AG10803 (cell line): ENCODE data around the gene CCDC91.
A peak's percentile ranks its signal among the peaks of the same experiment; 100 is the strongest.

Source experiments
- DNase-seq: peaks from one replicate; pipeline ENCODE4 v3.0.0; 2010; ENCODE audit warnings: low read depth
- H3K4me3 ChIP-seq: 2 replicates; pipeline ENCODE4 v1.5.1; 2011; ENCODE audit warnings: mild to moderate bottlenecking, low read length, control low read depth
- TF ChIP-seq, protein P1 (sequence below): conservative IDR thresholded peaks from 2 replicates; pipeline ENCODE4 v1.5.1; 2011; ENCODE audit warnings: mild to moderate bottlenecking, low read length, control low read depth, inconsistent platforms

Gene CCDC91

DNA sequence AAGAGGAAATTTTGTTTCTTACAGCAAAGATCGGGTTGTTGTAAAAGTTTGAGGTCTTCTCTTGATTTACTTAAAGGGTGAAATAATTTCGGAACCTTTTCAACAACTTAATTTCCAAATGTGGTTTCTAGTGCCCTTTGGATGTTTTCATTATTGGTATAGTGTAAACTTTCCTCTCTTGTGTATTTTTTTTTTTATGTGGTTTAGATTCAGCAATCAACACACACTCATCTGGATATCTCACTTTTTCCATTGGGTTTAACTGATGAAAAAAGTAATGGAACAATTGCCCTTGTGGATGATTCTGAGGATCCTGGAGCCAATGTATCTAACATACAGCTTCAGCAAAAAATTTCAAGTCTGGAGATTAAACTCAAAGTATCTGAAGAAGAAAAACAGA is 116.3 kb downstream of the CCDC91 start:
- TF ChIP-seq, protein P1, sequence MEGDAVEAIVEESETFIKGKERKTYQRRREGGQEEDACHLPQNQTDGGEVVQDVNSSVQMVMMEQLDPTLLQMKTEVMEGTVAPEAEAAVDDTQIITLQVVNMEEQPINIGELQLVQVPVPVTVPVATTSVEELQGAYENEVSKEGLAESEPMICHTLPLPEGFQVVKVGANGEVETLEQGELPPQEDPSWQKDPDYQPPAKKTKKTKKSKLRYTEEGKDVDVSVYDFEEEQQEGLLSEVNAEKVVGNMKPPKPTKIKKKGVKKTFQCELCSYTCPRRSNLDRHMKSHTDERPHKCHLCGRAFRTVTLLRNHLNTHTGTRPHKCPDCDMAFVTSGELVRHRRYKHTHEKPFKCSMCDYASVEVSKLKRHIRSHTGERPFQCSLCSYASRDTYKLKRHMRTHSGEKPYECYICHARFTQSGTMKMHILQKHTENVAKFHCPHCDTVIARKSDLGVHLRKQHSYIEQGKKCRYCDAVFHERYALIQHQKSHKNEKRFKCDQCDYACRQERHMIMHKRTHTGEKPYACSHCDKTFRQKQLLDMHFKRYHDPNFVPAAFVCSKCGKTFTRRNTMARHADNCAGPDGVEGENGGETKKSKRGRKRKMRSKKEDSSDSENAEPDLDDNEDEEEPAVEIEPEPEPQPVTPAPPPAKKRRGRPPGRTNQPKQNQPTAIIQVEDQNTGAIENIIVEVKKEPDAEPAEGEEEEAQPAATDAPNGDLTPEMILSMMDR = no peak
- DNase-seq = no peak
- no peak overlapping the region for H3K4me3 ChIP-seq

DNA sequence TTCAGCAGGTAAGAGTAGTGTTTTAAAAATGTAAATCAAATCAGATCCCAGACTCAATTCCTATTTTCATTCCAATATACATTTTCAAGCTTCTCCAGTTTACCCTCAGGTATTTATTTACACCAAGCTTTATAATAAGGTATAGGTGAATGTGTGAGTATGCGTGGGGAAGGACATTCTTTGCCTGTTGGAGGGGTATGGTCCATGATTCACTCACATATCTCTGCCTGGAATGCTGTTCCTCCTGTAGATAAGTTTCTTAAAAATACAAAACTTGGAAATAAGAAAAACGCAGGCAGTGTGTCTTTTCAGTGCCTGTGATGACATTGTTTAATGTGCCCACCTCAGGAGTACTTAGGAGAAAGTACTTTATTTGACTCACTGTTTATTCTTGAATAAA is 118.6 kb downstream of the CCDC91 start:
- no peak for DNase-seq
- TF ChIP-seq, protein P1 = no peak
- no peak overlapping the region for H3K4me3 ChIP-seq

DNA sequence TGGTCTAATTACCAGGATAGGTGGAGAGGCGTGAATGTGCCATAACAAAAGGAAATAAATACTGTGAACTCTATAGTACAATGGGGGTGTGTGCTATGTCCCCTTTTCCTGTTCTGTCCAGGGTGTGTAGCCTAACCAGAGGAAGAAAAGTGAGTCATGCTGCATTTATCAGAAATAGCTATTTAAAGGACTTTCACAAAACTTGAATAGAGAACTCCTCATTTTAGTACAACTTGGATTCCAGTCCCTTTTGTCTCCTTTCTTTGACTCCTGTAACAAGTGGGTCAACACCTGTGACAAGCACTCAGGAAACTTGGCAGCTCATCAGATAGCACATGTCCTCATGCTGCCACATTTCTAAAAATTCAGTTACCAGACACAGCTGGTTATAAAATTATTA is 123.4 kb downstream of the CCDC91 start:
- no peak overlapping the region for H3K4me3 ChIP-seq
- DNase-seq = peak; percentile 9
- TF ChIP-seq, protein P1 = no peak

DNA sequence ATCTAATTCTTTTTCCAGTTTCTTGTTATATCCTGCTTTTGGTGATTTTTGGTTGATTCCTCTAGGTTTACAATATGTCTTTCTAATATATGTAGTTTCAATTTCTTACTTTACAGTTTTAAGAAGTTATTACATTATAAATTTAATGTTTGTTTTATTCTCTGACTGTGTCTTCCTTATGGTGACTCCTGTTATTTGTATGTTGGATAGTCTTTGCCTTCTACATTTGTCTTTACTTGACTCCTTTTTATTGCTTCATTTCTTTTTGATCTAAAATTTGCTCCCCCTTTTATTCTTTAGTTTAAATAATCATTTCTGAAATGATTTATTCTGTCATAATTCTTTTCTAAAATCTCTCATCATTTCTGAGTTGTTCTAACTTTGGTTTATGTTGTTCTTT is 125.8 kb downstream of the CCDC91 start:
- H3K4me3 ChIP-seq = no peak overlapping the region
- TF ChIP-seq, protein P1 = no peak
- no peak for DNase-seq

DNA sequence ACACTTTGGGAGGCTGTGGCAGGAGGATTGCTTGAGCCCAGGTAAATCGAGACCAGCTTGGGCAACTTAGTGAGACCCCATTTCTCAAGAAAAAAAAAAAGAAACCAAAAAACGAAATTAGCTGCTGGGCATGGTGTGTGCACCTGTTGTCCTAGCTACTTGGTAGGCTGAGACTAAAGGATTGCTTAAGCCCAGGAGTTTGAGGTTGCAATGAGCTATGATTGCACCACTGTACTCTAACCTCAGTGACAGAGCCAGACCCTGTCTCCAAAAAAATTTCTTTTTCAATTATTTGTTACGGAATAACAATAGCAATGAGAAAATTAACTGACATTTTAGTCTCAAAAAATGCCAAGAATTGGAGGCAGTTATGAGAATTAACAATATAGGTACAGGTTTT is 128.0 kb downstream of the CCDC91 start:
- DNase-seq = no peak
- no peak overlapping the region for H3K4me3 ChIP-seq
- TF ChIP-seq, protein P1 = no peak

DNA sequence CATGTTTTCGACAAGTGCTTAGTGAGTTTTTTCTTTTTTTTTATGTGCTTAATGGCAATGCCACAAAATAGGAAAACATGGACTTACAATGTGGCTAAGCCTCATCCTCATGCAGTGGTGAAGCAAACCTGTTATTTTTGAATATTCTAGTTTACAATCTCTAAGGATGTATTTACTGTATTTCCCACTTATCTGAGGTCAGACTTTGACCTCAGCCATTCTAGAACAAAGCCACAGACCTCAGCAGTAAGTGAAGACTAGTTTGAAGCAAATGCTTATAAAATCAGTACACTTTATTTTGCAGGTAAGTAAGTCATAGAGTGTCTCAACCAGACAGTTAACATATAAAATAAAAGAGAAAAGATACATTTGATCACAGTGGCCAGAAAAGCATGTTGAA is 130.1 kb downstream of the CCDC91 start:
- H3K4me3 ChIP-seq = no peak overlapping the region
- TF ChIP-seq, protein P1 = no peak
- no peak for DNase-seq

DNA sequence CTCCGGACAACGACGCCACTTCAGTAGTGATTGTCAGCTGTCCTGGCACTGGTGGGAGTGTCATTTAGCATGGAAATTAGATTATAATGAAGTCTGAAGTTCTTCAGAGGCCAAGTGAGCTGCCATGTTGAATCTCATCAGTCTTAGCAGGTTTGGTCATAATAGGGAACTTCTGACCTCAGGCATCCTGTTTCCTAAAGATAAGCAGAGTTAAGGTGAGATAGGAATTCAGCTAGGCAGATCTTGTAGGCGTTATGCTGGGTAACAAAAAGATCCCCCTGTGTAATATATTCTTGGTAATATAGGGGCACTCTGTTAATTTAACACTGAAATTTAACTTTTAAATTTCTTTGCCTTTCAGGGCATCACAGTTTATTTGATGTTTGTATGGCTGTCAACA is 137.5 kb downstream of the CCDC91 start:
- TF ChIP-seq, protein P1 = no peak
- no peak for DNase-seq
- H3K4me3 ChIP-seq = no peak overlapping the region
